ENCODE results near the gene ADH7. TPM values are rescaled to one million over a fixed set of nuclear protein-coding genes. Genes with fewer than 3 reads are reported as not detected.

The ADH7 gene
- total and polyA plus RNA-seq, 2 experiments from 2014 or later: not detected

Other genes with a start within 250 kb of the ADH7 start
- gene ADH6, start 216.1 kb downstream of the ADH7 start, total RNA-seq (2014; rRNA removed; shearing (Covaris generic)): 0.47 TPM in 1 of 2 replicates, not detected in the other
- gene ADH6, start 216.1 kb downstream of the ADH7 start, polyA plus RNA-seq (2016; fragmentation: Nextera tagmentation; extraction: Ambion mirVana): 0.40 and 0.58 TPM in 2 replicates
- gene ADH1A, start 144.4 kb downstream of the ADH7 start, total RNA-seq (2014; rRNA removed; shearing (Covaris generic)): not detected in 2 replicates
- gene ADH1A, start 144.4 kb downstream of the ADH7 start, polyA plus RNA-seq (2016; fragmentation: Nextera tagmentation; extraction: Ambion mirVana): not detected in 2 replicates
- gene ADH1B, start 113.9 kb downstream of the ADH7 start, total RNA-seq (2014; rRNA removed; shearing (Covaris generic)): not detected in 2 replicates
- not detected in 2 replicates for gene ADH1B, start 113.9 kb downstream of the ADH7 start, polyA plus RNA-seq (2016; fragmentation: Nextera tagmentation; extraction: Ambion mirVana)
- not detected in 2 replicates for gene ADH1C, start 82.6 kb downstream of the ADH7 start, total RNA-seq (2014; rRNA removed; shearing (Covaris generic))
- not detected in 2 replicates for gene ADH1C, start 82.6 kb downstream of the ADH7 start, polyA plus RNA-seq (2016; fragmentation: Nextera tagmentation; extraction: Ambion mirVana)
- not detected in 2 replicates for gene C4orf17, start 75.7 kb upstream of the ADH7 start, total RNA-seq (2014; rRNA removed; shearing (Covaris generic))
- not detected in 2 replicates for gene C4orf17, start 75.7 kb upstream of the ADH7 start, polyA plus RNA-seq (2016; fragmentation: Nextera tagmentation; extraction: Ambion mirVana)
- gene TRMT10A, start 128.7 kb upstream of the ADH7 start, total RNA-seq (2014; rRNA removed; shearing (Covaris generic)): 4.5 and 4.7 TPM in 2 replicates
- gene TRMT10A, start 128.7 kb upstream of the ADH7 start, polyA plus RNA-seq (2016; fragmentation: Nextera tagmentation; extraction: Ambion mirVana): 5.3 and 5.4 TPM in 2 replicates
- gene MTTP, start 139.5 kb upstream of the ADH7 start, total RNA-seq (2014; rRNA removed; shearing (Covaris generic)): 0.14 TPM in 1 of 2 replicates, not detected in the other
- gene MTTP, start 139.5 kb upstream of the ADH7 start, polyA plus RNA-seq (2016; fragmentation: Nextera tagmentation; extraction: Ambion mirVana): 0.08 and 0.50 TPM in 2 replicates
- gene C4orf54, start 222.5 kb upstream of the ADH7 start, total RNA-seq (2014; rRNA removed; shearing (Covaris generic)): not detected in 2 replicates
- 0.03 TPM in 1 of 2 replicates, not detected in the other for gene C4orf54, start 222.5 kb upstream of the ADH7 start, polyA plus RNA-seq (2016; fragmentation: Nextera tagmentation; extraction: Ambion mirVana)